Neural progenitor cell (in vitro differentiated cells): Measurements from ENCODE around the gene CHD9NB. TPM values are rescaled to one million over a fixed set of nuclear protein-coding genes. Genes with fewer than 3 reads are reported as not detected.

Source experiments
- DNase-seq: peaks from one replicate; pipeline ENCODE4 v3.0.0-alpha.2; 2016; ENCODE audit warnings: low spot score
- H2AFZ ChIP-seq: fragments of 200-600 bp; sonication (generic); replicated peaks from 2 replicates; pipeline ENCODE4 v1.6.1; 2016; ENCODE audit warnings: antibody characterized with exemption
- H3F3A ChIP-seq: fragments of 200-600 bp; sonication (generic); 2 replicates; pipeline ENCODE4 v1.6.1; 2016; ENCODE audit warnings: antibody characterized with exemption, low read depth
- H3K27ac ChIP-seq: fragments of 200-600 bp; sonication (generic); 2 replicates; pipeline ENCODE4 v1.5.1; 2016; ENCODE audit warnings: mild to moderate bottlenecking
- H3K27me3 ChIP-seq: fragments of 200-600 bp; sonication (generic); 2 replicates; pipeline ENCODE4 v1.6.1; 2016; ENCODE audit warnings: mild to moderate bottlenecking, moderate library complexity
- H3K36me3 ChIP-seq: fragments of 200-600 bp; sonication (generic); 2 replicates; pipeline ENCODE4 v1.5.1; 2016
- H3K4me1 ChIP-seq: fragments of 200-600 bp; sonication (generic); 2 replicates; pipeline ENCODE4 v1.6.1; 2016; ENCODE audit warnings: mixed run types
- H3K4me2 ChIP-seq: fragments of 200-600 bp; sonication (generic); 2 replicates; pipeline ENCODE4 v1.6.1; 2016
- H3K4me3 ChIP-seq: fragments of 200-600 bp; sonication (generic); 2 replicates; pipeline ENCODE4 v1.5.1; 2016
- H3K79me2 ChIP-seq: fragments of 200-600 bp; sonication (generic); 2 replicates; pipeline ENCODE4 v1.6.1; 2016; ENCODE audit warnings: low read depth
- H3K9ac ChIP-seq: fragments of 200-600 bp; sonication (generic); 2 replicates; pipeline ENCODE4 v1.6.1; 2016
- H3K9me3 ChIP-seq: fragments of 200-600 bp; sonication (generic); 2 replicates; pipeline ENCODE4 v1.5.1; 2016; ENCODE audit warnings: low read depth
- H4K20me1 ChIP-seq: fragments of 200-600 bp; sonication (generic); 2 replicates; pipeline ENCODE4 v1.6.1; 2016; ENCODE audit warnings: low read depth
- H3K27ac Mint-ChIP-seq: 3 replicates; pipeline ENCODE4 v1.8.0; 2021; ENCODE audit warnings: mixed read lengths
- H3K27me3 Mint-ChIP-seq: 2 replicates; pipeline ENCODE4 v1.8.0; 2022; ENCODE audit warnings: low read depth, mild to moderate bottlenecking, inconsistent platforms, moderate library complexity, mixed read lengths; ENCODE audit not compliant: insufficient read depth
- H3K36me3 Mint-ChIP-seq: 3 replicates; pipeline ENCODE4 v1.8.0; 2021; ENCODE audit warnings: mixed read lengths
- H3K4me1 Mint-ChIP-seq: 3 replicates; pipeline ENCODE4 v1.8.0; 2021; ENCODE audit warnings: mixed read lengths
- H3K4me3 Mint-ChIP-seq: 3 replicates; pipeline ENCODE4 v1.8.0; 2021; ENCODE audit warnings: mild to moderate bottlenecking, moderate library complexity, mixed read lengths
- H3K9me3 Mint-ChIP-seq: 3 replicates; pipeline ENCODE4 v1.8.0; 2020; ENCODE audit warnings: mixed read lengths
- EZH2 ChIP-seq: fragments of 200-600 bp; sonication (generic); IDR thresholded peaks from 2 replicates; pipeline ENCODE4 v1.6.1; 2017; ENCODE audit warnings: antibody characterized with exemption, mild to moderate bottlenecking, moderate library complexity
- EZH2phosphoT487 ChIP-seq: fragments of 200-600 bp; sonication (generic); IDR thresholded peaks from 2 replicates; pipeline ENCODE4 v1.6.1; 2017; ENCODE audit warnings: antibody characterized with exemption
- total RNA-seq: library from RNA; depleted of rRNA; stranded (reverse); fragments of >200 nt; gene quantifications from 2 replicates; pipeline ENCODE4 v1.2.3, GENCODE V29; 2015; ENCODE audit warnings: low replicate concordance
- TF ChIP-seq, protein P1 (sequence below): fragments of 200-600 bp; sonication (generic); IDR thresholded peaks from 2 replicates; pipeline ENCODE4 v1.5.1; 2017; ENCODE audit warnings: antibody characterized with exemption, mild to moderate bottlenecking

The CHD9NB gene
- total RNA-seq, 1 donor from 2014 or later: 4.1 TPM

DNA sequence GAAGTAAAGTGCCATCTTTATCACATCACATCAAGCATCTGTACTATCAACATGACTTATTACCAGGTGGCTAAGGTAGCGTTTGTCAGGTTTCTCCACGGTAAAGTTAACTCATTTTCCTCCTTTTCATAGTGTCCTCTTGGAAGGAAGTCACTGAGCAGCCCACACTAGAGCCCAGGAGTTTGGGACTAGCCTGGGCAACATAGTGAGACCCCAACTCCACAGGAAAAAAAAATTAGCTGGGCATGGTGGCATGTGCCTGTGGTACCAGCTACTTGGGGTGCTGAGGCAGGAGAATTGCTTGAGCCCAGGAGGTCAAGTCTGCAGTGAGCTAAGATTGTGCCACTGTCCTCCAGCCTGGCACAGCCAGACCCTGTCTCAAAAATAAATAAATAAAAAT lies 15.0 kb upstream of the CHD9NB start:
- H3K79me2 ChIP-seq: peaks cover 4% of the 10 kb centered on the region
- no peak overlapping the region for H3K4me2 ChIP-seq
- TF ChIP-seq, protein P1, sequence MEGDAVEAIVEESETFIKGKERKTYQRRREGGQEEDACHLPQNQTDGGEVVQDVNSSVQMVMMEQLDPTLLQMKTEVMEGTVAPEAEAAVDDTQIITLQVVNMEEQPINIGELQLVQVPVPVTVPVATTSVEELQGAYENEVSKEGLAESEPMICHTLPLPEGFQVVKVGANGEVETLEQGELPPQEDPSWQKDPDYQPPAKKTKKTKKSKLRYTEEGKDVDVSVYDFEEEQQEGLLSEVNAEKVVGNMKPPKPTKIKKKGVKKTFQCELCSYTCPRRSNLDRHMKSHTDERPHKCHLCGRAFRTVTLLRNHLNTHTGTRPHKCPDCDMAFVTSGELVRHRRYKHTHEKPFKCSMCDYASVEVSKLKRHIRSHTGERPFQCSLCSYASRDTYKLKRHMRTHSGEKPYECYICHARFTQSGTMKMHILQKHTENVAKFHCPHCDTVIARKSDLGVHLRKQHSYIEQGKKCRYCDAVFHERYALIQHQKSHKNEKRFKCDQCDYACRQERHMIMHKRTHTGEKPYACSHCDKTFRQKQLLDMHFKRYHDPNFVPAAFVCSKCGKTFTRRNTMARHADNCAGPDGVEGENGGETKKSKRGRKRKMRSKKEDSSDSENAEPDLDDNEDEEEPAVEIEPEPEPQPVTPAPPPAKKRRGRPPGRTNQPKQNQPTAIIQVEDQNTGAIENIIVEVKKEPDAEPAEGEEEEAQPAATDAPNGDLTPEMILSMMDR: no peak
- TF ChIP-seq EZH2phosphoT487 (no peak), EZH2 (no peak)
- H3K4me3 ChIP-seq: no peak overlapping the region
- H3K4me1 Mint-ChIP-seq: peaks cover 32% of the 10 kb centered on the region
- no peak overlapping the region for H3K9ac ChIP-seq
- H3K9me3 Mint-ChIP-seq: no peaks in the 10 kb centered on the region
- H2AFZ ChIP-seq: no peak overlapping the region
- no peak for DNase-seq
- H3K9me3 ChIP-seq: no peaks in the 10 kb centered on the region
- H3K4me3 Mint-ChIP-seq: no peak overlapping the region
- no peaks in the 10 kb centered on the region for H4K20me1 ChIP-seq
- no peaks in the 10 kb centered on the region for H3K27me3 ChIP-seq
- H3K36me3 ChIP-seq: no peaks in the 10 kb centered on the region
- no peaks in the 10 kb centered on the region for H3K27me3 Mint-ChIP-seq
- no peak overlapping the region for H3K27ac Mint-ChIP-seq
- no peak overlapping the region for H3K27ac ChIP-seq
- peaks cover 13% of the 10 kb centered on the region for H3K36me3 Mint-ChIP-seq
- H3K4me1 ChIP-seq: peaks cover 11% of the 10 kb centered on the region
- H3F3A ChIP-seq: peaks cover 12% of the 10 kb centered on the region

DNA sequence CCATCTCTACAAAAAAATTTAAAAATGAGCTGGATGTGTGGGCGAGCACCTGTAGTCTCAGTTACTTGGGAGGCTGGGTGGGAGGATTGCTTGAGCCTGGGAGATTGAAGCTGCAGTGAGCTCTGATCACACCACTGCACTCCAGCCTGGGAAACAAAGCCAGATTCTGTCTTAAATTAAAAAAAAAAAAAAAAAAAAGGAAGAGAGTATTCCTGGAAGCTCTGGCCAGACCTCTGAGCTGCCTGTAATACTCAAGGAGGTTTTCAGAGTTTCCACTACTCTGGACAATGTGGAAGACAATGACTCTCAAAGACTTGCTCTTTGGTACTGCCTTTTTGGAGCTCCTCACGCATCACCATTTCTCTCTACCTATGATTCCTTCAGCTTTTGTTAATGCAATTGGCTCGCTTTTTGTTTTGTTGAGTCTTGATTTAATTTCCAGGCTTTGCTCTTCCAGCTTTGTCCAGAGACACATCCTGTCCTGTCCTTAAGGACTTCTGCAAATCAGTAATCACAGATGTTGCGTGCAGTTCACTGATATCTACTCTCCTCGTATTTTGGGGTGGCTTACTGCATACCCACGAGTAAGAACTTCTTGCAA lies 12.9 kb upstream of the CHD9NB start:
- H3F3A ChIP-seq: no peaks in the 10 kb centered on the region
- peak overlapping the region; percentile 90 for H3K27ac Mint-ChIP-seq
- no peak overlapping the region for H3K4me2 ChIP-seq
- no peak for TF ChIP-seq EZH2phosphoT487
- TF ChIP-seq, protein P1: no peak
- TF ChIP-seq EZH2: no peak
- H3K4me1 Mint-ChIP-seq: peaks cover 26% of the 10 kb centered on the region
- no peak for DNase-seq
- H3K36me3 Mint-ChIP-seq: peaks cover 10% of the 10 kb centered on the region
- no peak overlapping the region for H3K9ac ChIP-seq
- H3K79me2 ChIP-seq: peaks cover 18% of the 10 kb centered on the region
- H3K27me3 Mint-ChIP-seq: no peaks in the 10 kb centered on the region
- H4K20me1 ChIP-seq: no peaks in the 10 kb centered on the region
- H2AFZ ChIP-seq: no peak overlapping the region
- no peaks in the 10 kb centered on the region for H3K36me3 ChIP-seq
- H3K9me3 Mint-ChIP-seq: no peaks in the 10 kb centered on the region
- H3K4me3 Mint-ChIP-seq: no peak overlapping the region
- peaks cover 7% of the 10 kb centered on the region for H3K4me1 ChIP-seq
- H3K4me3 ChIP-seq: no peak overlapping the region
- H3K27me3 ChIP-seq: no peaks in the 10 kb centered on the region
- H3K27ac ChIP-seq: no peak overlapping the region
- H3K9me3 ChIP-seq: no peaks in the 10 kb centered on the region

DNA sequence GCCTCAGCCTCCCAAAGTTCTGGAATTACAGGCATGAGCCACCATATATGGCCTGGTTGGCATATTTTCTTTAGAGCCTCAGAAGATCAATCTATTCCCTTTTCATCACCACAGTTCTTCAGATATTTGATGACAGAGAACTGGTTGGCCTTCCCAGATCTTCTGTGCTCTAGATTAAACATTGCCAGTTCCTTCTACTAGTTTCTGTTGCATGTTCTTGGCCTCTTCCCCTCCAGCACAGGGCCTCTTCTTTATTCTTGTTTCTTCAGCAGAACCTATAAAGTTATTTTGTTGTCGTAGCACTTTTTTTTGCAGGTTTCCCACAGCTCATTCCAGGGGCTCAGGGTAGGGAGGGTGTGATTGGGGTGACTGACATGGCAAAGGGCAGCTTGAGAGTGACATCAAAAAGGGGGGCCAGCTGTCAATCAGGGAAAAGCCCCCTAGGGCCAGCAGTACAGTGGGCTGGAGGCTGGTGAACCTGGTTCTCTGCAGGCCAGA lies 11.4 kb upstream of the CHD9NB start:
- no peak for TF ChIP-seq EZH2phosphoT487
- H3K9ac ChIP-seq: no peak overlapping the region
- H3F3A ChIP-seq: no peaks in the 10 kb centered on the region
- no peaks in the 10 kb centered on the region for H3K27me3 ChIP-seq
- no peak overlapping the region for H3K4me3 ChIP-seq
- Mint-ChIP-seq H3K4me3 (no peak overlapping the region), H3K36me3 (peaks cover 8% of the 10 kb centered on the region), H3K4me1 (peaks cover 26% of the 10 kb centered on the region), H3K27ac (no peak overlapping the region), H3K9me3 (no peaks in the 10 kb centered on the region), H3K27me3 (no peaks in the 10 kb centered on the region)
- DNase-seq: no peak
- peaks cover 24% of the 10 kb centered on the region for H3K79me2 ChIP-seq
- no peak overlapping the region for H3K27ac ChIP-seq
- no peaks in the 10 kb centered on the region for H3K36me3 ChIP-seq
- H3K9me3 ChIP-seq: no peaks in the 10 kb centered on the region
- H2AFZ ChIP-seq: no peak overlapping the region
- H4K20me1 ChIP-seq: no peaks in the 10 kb centered on the region
- peaks cover 7% of the 10 kb centered on the region for H3K4me1 ChIP-seq
- H3K4me2 ChIP-seq: no peak overlapping the region

DNA sequence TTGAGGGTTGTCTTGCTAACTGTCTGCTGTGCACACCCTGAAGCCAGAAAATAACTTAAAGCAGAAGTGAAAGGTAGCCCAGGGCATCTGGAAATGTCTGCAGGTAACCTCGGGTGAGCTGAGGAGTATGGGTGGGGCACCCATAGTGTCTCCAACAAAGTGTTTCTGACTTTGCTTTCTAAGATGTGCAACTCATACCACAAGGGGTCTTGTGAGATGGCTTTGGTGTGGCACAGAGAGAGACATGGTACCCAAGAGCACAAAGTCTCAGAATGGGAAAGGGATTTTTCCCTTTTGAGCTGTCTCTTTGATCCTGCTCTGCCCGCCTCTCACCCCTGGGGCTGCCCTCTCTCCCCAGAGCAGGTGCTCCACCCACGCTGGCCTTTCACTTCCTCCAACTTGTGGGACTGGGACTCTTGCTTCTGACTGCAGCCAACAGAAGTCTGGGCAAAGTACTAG lies 9.0 kb upstream of the CHD9NB start:
- peaks cover 2% of the 10 kb centered on the region for H3K27me3 Mint-ChIP-seq
- no peak overlapping the region for H2AFZ ChIP-seq
- H3K36me3 Mint-ChIP-seq: peaks cover 2% of the 10 kb centered on the region
- H3K9me3 Mint-ChIP-seq: no peaks in the 10 kb centered on the region
- H3K79me2 ChIP-seq: peaks cover 33% of the 10 kb centered on the region
- H3K27me3 ChIP-seq: no peaks in the 10 kb centered on the region
- H3K4me1 ChIP-seq: peaks cover 7% of the 10 kb centered on the region
- no peak overlapping the region for H3K9ac ChIP-seq
- H4K20me1 ChIP-seq: no peaks in the 10 kb centered on the region
- no peak overlapping the region for H3K27ac ChIP-seq
- H3K9me3 ChIP-seq: no peaks in the 10 kb centered on the region
- no peak overlapping the region for H3K4me2 ChIP-seq
- no peaks in the 10 kb centered on the region for H3F3A ChIP-seq
- no peak for DNase-seq
- peaks cover 37% of the 10 kb centered on the region for H3K4me1 Mint-ChIP-seq
- H3K36me3 ChIP-seq: no peaks in the 10 kb centered on the region
- TF ChIP-seq EZH2phosphoT487 (no peak), EZH2 (no peak)
- TF ChIP-seq, protein P1: no peak
- H3K27ac Mint-ChIP-seq: no peak overlapping the region
- H3K4me3 Mint-ChIP-seq: no peak overlapping the region
- no peak overlapping the region for H3K4me3 ChIP-seq
